HG02870 (cell line): ENCODE measurements around the gene TMEM143.
A peak's percentile ranks its signal among the peaks of the same experiment; 100 is the strongest.

ENCODE experiments used
- ATAC-seq: cut with Tn5 transposase; IDR thresholded peaks from one replicate; pipeline ENCODE4 v1.9.1; 2021; ENCODE audit warnings: mild to moderate bottlenecking, moderate library complexity; ENCODE audit not compliant: unreplicated experiment

TMEM143 gene

GRCh38 chr19:48361912-48362311 is 1.8 kb downstream of the TMEM143 start:
- ATAC-seq, result no peak

- no peak for ATAC-seq
These were observed 4.6 kb downstream of the TMEM143 start for GRCh38 chr19:48359123-48359522.

- no peak for ATAC-seq
These were observed 8.3 kb downstream of the TMEM143 start for GRCh38 chr19:48355365-48355954.

- ATAC-seq, result no peak
These were observed 9.3 kb downstream of the TMEM143 start for GRCh38 chr19:48354332-48354992.

GRCh38 chr19:48353677-48354076 is 10.1 kb downstream of the TMEM143 start:
- no peak for ATAC-seq

GRCh38 chr19:48351341-48351752 is 12.4 kb downstream of the TMEM143 start:
- ATAC-seq, result no peak

GRCh38 chr19:48350856-48351255 is 12.9 kb downstream of the TMEM143 start:
- no peak for ATAC-seq

GRCh38 chr19:48348737-48349136 is 15.0 kb downstream of the TMEM143 start:
- no peak for ATAC-seq

GRCh38 chr19:48348045-48348444 is 15.7 kb downstream of the TMEM143 start:
- ATAC-seq, result no peak

GRCh38 chr19:48346191-48346590 is 17.5 kb downstream of the TMEM143 start:
- ATAC-seq, result no peak

- no peak for ATAC-seq
These were observed 18.8 kb downstream of the TMEM143 start for GRCh38 chr19:48344892-48345291.

GRCh38 chr19:48342841-48343540 is 20.7 kb downstream of the TMEM143 start:
- no peak for ATAC-seq

- ATAC-seq, result no peak
These were observed 21.4 kb downstream of the TMEM143 start for GRCh38 chr19:48342414-48342738.

- ATAC-seq, result no peak
These were observed 22.0 kb downstream of the TMEM143 start for GRCh38 chr19:48341515-48342413.

GRCh38 chr19:48340995-48341394 is 22.7 kb downstream of the TMEM143 start:
- no peak for ATAC-seq

GRCh38 chr19:48338802-48339503 is 24.8 kb downstream of the TMEM143 start:
- ATAC-seq, result no peak

GRCh38 chr19:48338253-48338755 is 25.4 kb downstream of the TMEM143 start:
- no peak for ATAC-seq

GRCh38 chr19:48333467-48334384 is 30.0 kb downstream of the TMEM143 start:
- ATAC-seq, result peak; percentile 42

- ATAC-seq, result peak; percentile 68
These were observed 30.9 kb downstream of the TMEM143 start for GRCh38 chr19:48332662-48333466.
